NCI-H187 treated with DMSO at 0.1 percent for 48 hours (cell line): ENCODE data around the gene DSPP.
"Not testable (repeated sequence)": the region's sequence is repeated elsewhere in the genome, so short reads cannot be mapped to it uniquely, and the experiment has no call there.

Source experiments
- DNase-seq: peaks from one replicate; lab custom pipeline; 2025; lab: John Stamatoyannopoulos, UW

The DSPP gene

GRCh38 chr4:87608229-87608628, at the start of gene DSPP:
Gene DSPP (plus strand): TSS chr4:87608529. CDS start chr4:87610909, 2,380 bp downstream.
- no peak for DNase-seq

DNA sequence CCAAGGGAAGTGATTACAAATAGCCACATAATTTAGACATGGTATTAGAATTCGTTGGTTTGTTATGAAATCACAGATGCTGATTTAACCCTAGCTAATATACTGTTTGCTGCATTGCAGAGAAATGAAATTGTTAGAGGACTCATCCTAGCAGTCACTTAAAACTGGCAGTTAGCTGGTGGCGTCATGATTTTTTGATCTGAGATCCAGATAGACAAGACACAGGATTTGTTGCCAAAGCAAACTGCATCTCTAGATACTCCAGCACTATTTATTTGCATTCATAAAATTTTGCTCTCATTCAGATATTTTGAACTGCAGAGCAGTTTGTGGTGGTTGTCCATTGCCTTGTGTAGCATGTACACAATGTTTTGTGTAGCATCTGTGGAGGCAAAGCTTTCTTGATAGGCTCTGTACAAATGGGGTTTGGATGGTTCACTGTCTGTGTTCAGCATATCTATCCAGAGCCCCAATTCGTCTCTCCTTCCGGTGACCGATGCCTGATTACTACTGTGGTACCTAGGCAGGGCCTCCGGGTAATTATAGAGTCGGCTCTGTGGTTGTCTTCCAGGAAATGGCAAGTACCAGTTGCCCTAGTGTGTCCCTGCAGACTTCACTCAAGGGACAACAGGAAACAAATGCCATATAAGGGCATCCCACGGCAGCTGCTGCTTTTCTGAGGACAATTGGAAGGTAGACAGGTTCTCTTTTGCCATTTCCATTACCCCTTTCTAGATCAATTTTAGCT, 49.1 kb upstream of the DSPP start:
- DNase-seq: peak; percentile 50

GRCh38 chr4:87560802-87561201, 47.5 kb upstream of the DSPP start:
- no peak for DNase-seq

GRCh38 chr4:87565746-87566145, 42.6 kb upstream of the DSPP start:
- no peak for DNase-seq

- DNase-seq: no peak
Observed at GRCh38 chr4:87566276-87566675, 42.1 kb upstream of the DSPP start.

DNA sequence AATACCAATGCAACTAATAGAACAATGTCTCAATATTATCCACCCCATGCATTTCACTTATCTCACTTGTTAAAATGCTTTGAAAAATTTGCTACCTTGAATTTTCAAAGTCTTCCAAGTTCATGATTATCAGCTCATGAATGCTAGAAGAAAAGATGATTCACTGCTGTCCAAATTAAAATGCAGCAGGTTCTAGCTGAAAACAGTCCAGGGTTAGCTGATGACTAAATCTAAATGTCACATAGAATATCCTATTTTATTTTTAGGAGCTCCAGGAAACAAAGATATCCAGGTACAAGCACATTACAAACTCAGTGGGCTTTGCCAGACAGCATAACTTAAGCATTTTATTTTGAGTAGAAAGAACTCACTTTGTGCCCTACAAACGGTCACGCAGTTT, 41.1 kb upstream of the DSPP start:
- no peak for DNase-seq

- DNase-seq: no peak
Observed at GRCh38 chr4:87570290-87570805, 38.0 kb upstream of the DSPP start.

GRCh38 chr4:87574376-87574775, 34.0 kb upstream of the DSPP start:
- not testable (repeated sequence) for DNase-seq

- DNase-seq: no peak
Observed at GRCh38 chr4:87574996-87575395, 33.3 kb upstream of the DSPP start.

- DNase-seq: no peak
Observed at GRCh38 chr4:87575408-87575807, 32.9 kb upstream of the DSPP start.

- DNase-seq: no peak
Observed at GRCh38 chr4:87575983-87576382, 32.3 kb upstream of the DSPP start.

DNA sequence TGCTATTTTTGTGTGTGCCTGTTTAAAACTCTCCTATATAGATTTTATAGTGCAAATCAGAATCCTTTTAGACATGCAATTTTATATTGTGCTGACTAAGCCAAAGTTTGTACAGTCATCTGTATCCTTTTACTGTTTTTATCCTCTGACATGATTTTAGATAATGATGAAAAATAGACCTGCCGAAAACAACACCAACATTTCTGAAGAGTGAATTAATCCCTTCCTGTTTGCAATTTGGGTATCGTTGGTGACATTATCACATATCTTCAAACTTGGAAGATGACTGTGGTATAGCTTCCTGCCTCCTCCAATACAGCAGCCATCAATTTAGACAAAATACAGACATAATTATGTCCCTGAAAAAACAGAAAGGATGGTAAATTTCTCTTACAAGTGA, 28.9 kb upstream of the DSPP start:
- DNase-seq: no peak

DNA sequence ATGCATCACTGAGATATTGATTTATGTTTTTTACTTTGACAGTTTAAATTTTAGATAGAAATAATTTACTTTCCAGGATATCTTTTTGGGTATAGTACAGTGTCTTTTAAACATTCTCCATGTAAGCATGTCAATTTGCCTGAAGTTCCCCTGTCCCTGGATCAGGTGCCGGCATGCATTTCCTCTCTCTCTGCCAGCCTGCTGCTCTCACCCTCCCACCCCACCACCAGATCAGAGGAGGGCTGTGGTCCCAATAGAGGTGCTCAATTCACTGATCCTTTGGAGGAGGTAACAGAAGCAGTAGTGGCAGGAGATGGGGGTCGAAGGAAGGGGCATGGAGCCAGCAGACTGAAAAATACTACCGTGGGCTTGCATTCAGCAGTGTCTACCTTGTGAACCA, 28.3 kb upstream of the DSPP start:
- DNase-seq: no peak

DNA sequence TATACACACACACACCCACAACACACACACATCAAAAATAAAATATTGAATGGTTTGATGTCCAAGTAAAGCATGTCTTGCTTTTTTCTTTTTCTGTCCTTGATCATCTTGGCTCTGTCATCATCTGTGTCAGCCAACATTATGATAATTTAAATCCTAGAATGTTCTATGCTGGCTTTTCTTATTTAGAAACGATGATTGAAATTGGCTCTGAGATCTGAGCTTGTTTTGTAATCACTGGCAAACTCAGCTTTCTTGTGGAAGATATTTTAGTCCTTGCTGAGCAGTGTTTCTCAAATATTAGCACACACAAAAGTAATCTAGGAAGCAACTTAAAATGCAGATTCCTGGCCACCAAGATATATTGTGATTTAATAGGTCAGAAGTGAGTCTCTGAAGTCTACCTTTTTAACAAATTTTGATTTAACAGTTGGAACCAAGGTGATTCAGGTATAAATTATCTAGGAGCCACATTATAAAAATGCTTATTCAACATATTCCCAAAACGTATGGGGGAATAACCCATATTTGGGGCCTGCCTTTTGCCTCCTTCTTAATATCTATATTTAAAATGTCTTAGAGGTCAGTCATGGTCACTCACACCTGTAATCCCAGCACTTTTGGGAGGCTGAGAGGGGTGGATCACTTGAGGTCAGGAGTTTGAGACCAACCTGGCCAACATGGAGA, 24.0 kb upstream of the DSPP start:
- no peak for DNase-seq

DNA sequence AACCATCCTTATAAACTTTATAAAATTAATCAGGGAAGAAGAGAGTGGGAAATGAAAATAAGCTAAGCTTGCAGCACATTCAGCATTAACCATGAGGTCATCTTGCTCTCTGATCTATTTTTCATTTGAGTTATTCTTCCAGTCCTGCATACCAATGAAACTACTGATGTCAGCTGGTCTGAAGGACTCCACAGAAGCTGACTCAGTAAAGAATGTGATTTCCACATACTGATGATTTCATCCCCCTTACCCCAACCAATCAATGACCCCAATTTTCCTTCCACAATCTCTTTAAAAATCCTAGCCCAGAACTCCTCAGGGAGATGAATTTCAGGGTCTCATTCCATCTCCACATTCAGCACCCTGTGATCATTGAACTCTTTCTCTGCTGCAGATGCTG, 18.8 kb upstream of the DSPP start:
- DNase-seq: no peak

- DNase-seq: no peak
Observed at GRCh38 chr4:87592124-87592523, 16.2 kb upstream of the DSPP start.

- no peak for DNase-seq
Observed at GRCh38 chr4:87601361-87601760, 7.0 kb upstream of the DSPP start.

GRCh38 chr4:87614292-87614890, 6.1 kb downstream of the DSPP start:
- DNase-seq: no peak

DNA sequence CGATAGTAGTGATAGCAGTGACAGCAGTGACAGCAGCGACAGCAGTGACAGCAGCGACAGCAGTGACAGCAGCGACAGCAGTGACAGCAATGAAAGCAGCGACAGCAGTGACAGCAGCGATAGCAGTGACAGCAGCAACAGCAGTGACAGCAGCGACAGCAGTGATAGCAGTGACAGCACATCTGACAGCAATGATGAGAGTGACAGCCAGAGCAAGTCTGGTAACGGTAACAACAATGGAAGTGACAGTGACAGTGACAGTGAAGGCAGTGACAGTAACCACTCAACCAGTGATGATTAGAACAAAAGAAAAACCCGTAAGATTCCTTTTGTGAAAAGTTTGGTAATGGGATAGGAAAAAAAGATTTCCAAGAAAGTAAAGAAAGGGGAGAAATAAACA, 7.9 kb downstream of the DSPP start:
- no peak for DNase-seq

GRCh38 chr4:87620086-87620485, 11.8 kb downstream of the DSPP start:
- no peak for DNase-seq

DNA sequence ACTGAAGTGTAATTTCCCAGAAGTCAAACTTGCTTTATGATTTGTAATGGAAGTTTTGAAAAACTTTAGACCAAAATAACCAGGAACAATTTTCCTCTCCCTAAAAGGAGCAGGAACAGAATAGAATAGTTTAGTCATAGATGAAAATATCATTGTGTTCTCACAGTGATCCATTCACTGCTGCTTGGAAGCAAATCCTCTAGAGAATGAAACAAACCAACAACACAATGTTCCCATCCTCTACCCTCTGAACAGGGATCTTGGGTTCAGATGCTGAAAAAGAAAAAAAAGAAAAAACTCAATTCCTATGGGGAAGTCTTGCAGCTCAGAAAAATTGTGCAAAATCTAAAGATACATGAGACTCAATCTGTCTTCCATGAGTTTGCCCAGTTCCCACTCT, 12.2 kb downstream of the DSPP start:
- no peak for DNase-seq

DNA sequence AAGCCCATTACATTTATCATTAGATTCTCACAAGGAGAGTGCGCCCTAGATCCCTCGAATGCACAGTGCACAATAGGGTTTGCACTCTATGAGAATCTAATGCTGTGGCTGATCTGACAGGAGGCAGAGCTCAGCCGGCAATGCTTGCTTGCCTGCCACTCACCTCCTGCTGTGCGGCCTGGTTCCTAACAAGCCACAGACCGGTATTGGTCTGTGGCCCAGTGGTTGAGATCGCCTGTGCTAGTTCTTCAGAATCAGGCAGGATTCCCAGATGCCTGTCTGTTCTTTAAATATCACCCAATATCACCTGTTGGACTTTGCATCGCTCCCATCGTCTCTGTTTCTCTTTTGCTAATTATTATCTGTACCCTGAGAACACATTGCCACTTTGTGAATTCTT, 14.0 kb downstream of the DSPP start:
- no peak for DNase-seq

GRCh38 chr4:87624698-87625097, 16.4 kb downstream of the DSPP start:
- DNase-seq: no peak
